GM18511 (cell line): Measurements from ENCODE around the gene NUDT13.

Experiments
- ATAC-seq: cut with Tn5 transposase; IDR thresholded peaks from one replicate; pipeline ENCODE4 v1.9.1; 2021; ENCODE audit warnings: mild to moderate bottlenecking, moderate library complexity; ENCODE audit not compliant: unreplicated experiment

NUDT13 gene

GRCh38 chr10:73161079-73161478, 50.8 kb downstream of the NUDT13 start:
- no peak for ATAC-seq

GRCh38 chr10:73161662-73162061, 51.4 kb downstream of the NUDT13 start:
- ATAC-seq, result no peak

GRCh38 chr10:73163096-73163495, 52.8 kb downstream of the NUDT13 start:
- no peak for ATAC-seq

- ATAC-seq, result no peak
Observed at GRCh38 chr10:73166972-73167371, 56.7 kb downstream of the NUDT13 start.

GRCh38 chr10:73167458-73167782, 57.2 kb downstream of the NUDT13 start:
- no peak for ATAC-seq

GRCh38 chr10:73167783-73168464, 57.7 kb downstream of the NUDT13 start, which contains the start of the genes ECD and FAM149B1:
TSS of gene ECD (minus strand) at chr10:73168008. CDS start at chr10:73163937, 4,071 bp downstream.
TSS of gene FAM149B1 (plus strand) at chr10:73168119. CDS start at chr10:73168340, 221 bp downstream.
- peak; percentile 92 for ATAC-seq

GRCh38 chr10:73168465-73168803, 58.2 kb downstream of the NUDT13 start:
- ATAC-seq, result peak; percentile 29

GRCh38 chr10:73169320-73169719, 59.1 kb downstream of the NUDT13 start:
- no peak for ATAC-seq

GRCh38 chr10:73172867-73173266, 62.6 kb downstream of the NUDT13 start:
- no peak for ATAC-seq

- no peak for ATAC-seq
Observed at GRCh38 chr10:73174148-73174925, 64.1 kb downstream of the NUDT13 start.
